ENCODE measurements around the gene AHI1.
"Not testable (repeated sequence)": the region's sequence is repeated elsewhere in the genome, so short reads cannot be mapped to it uniquely, and the experiment has no call there.

The AHI1 gene

DNA sequence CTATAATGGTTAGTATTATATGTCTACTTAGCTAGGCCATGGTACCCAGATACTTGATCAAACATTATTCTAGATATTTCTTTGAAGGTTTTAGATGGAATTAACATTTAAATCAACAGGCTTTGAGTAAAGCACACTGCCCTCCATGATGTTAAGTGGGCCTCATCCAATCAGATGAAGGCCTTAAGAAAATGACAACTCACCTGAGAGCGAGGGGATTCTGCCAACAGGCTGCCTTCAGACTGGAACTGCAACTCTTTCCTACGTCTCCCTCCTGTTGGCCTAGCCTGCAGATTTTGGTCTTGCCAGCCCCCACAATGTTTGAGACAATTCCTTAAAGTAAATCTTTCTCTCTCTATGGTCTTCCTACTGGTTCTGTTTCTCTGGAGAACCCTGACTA lies 137.3 kb downstream of the AHI1 start:
- DNase-seq = no peak
- in situ Hi-C loops (cut with HindIII; ENCODE audit: low pct_ligation_motif_present, low pct_unique_long_range_greater_than_20kb, low sequenced_read_pairs) = no loop called here

- DNase-seq = no peak
- in situ Hi-C loops (cut with HindIII; ENCODE audit: low pct_ligation_motif_present, low pct_unique_long_range_greater_than_20kb, low sequenced_read_pairs) = no loop called here
Measured at GRCh38 chr6:135358985-135359384, 138.6 kb downstream of the AHI1 start.

DNA sequence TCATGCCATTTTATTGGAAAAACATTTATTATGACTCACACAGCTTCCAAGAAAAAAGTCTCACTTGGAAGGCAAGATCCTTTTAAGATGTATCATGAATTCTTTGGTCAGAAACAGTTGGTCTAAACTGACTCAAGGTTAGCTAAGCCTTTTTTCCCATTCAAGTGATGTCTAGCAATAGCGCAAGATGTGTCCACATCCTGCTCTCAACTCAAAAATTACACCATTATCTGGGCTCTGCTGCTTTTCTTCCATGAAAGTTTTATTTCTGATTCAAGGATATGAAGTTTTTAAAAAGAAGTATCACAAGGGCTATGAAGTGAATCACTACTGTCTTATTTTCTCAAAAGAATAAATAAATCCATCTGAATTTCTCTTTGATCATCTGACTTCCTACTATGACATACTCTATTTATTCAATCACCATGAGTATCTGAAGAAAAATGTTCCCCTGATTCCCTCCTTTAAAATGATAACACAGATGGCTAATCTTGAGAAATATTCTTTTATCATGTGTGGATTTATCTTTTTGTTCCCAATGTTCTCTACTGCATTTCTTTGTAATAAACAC lies 139.2 kb downstream of the AHI1 start:
- no peak for DNase-seq

GRCh38 chr6:135354407-135354806 lies 143.1 kb downstream of the AHI1 start:
- no peak for DNase-seq
- in situ Hi-C loops (cut with HindIII; ENCODE audit: low pct_ligation_motif_present, low pct_unique_long_range_greater_than_20kb, low sequenced_read_pairs) = no loop called here

More for the DNA sequence above, 139.2 kb downstream of the AHI1 start:
- in situ Hi-C loops (cut with HindIII; ENCODE audit: low pct_ligation_motif_present, low pct_unique_long_range_greater_than_20kb, low sequenced_read_pairs) = no loop called here

DNA sequence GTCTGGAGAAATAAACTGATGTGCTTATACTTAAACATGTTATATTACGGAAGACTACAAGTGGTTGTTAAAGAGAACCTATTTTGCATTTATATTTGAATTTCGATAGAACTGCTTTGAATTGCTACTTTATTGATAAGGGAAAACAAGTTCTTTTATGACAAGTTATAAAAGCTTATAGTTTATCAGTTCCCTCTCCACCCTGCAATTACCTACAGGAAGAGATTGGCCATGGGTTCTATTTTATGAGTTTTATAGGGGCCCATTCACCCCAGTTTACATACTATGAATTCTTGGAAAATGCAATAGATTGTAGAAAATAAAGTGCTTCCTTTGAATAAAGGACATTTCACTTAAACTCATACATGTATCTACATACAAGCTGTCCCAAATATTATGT lies 144.4 kb downstream of the AHI1 start:
- no peak for DNase-seq
- in situ Hi-C loops (cut with HindIII; ENCODE audit: low pct_ligation_motif_present, low pct_unique_long_range_greater_than_20kb, low sequenced_read_pairs) = no loop called here

DNA sequence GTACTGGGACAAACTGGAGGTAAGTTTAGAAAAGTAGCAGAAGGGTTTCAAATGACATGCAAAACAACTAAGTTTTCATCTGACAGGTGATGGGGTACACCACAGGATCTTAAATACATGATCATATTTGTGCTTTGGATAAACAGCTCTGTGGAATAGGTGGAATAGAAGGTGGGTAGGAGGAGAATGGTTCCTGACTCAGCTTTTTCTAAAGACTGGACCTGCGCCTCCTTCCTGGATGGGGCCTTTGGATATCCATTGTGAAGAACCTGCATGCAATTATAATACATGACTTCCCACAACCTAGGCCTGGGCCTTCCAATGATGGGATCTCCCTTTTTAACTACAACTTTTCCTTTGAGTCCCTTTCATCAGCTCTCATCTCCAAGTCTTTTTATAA lies 145.9 kb downstream of the AHI1 start:
- in situ Hi-C loops (cut with HindIII; ENCODE audit: low pct_ligation_motif_present, low pct_unique_long_range_greater_than_20kb, low sequenced_read_pairs) = no loop called here
- no peak for DNase-seq

DNA sequence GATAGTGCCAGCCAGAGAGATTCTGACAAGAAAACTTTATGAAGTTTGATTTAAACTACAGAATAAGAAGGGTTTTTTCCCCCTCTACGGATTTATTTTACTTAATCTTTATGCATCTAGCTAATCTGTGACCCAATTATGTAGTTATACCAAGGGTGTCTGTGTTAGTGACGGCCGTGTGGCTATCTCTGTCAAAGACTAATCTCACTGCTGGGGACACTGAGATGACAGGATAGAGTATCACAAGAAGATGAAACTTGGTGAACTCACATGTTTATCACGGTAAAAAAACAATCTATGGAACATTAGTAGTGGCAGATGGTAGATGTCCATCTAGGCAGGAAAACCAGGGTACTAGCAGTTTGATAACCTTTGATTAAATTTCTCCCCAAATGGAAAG lies 149.7 kb downstream of the AHI1 start:
- no peak for DNase-seq
- in situ Hi-C loops (cut with HindIII; ENCODE audit: low pct_ligation_motif_present, low pct_unique_long_range_greater_than_20kb, low sequenced_read_pairs) = no loop called here

- no peak for DNase-seq
- in situ Hi-C loops (cut with HindIII; ENCODE audit: low pct_ligation_motif_present, low pct_unique_long_range_greater_than_20kb, low sequenced_read_pairs) = no loop called here
Measured at GRCh38 chr6:135346747-135347146, 150.8 kb downstream of the AHI1 start.

GRCh38 chr6:135344526-135344925 lies 153.0 kb downstream of the AHI1 start:
- no peak for DNase-seq
- in situ Hi-C loops (cut with HindIII; ENCODE audit: low pct_ligation_motif_present, low pct_unique_long_range_greater_than_20kb, low sequenced_read_pairs) = no loop called here

DNA sequence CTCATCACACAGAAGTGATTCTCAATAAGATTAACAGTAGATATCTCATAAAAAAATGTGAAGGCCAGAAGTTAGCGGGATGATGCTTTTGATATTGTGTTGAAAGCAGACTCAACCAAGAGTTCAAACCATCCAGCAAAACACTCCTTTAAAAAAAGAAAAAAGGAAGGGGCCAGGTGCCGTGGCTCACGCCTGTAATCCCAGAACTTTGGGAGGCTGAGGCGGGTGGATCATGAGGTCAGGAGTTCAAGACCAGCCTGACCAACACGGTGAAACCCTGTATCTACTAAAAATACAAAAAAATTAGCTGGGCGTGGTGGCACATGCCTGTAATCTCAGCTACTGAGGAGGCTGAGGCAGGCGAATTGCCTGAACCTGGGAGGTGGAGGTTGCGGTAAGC lies 157.6 kb downstream of the AHI1 start:
- in situ Hi-C loops (cut with HindIII; ENCODE audit: low pct_ligation_motif_present, low pct_unique_long_range_greater_than_20kb, low sequenced_read_pairs); DNase-seq: not testable (repeated sequence)

DNA sequence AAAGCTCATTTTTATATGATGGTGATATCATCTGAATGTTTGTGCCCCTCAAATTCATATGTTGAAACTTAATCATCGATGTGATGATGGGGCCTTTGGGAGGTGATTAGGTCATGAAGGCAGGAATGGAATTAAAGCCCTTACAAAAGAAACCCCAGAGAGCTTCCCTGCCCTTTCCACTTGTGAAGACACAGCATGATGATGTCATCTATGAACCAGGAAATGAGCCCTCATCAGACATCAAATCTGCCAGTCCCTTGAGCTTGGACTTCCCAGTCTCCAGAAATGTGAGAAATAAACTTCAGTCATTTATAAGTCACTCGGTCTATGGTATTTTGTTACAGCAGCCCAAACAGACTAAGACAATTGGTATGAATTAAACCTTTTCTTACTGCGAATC lies 163.4 kb downstream of the AHI1 start:
- DNase-seq = no peak
- in situ Hi-C loops (cut with HindIII; ENCODE audit: low pct_ligation_motif_present, low pct_unique_long_range_greater_than_20kb, low sequenced_read_pairs) = no loop called here

GRCh38 chr6:135331002-135331401 lies 166.5 kb downstream of the AHI1 start:
- DNase-seq = no peak
- in situ Hi-C loops (cut with HindIII; ENCODE audit: low pct_ligation_motif_present, low pct_unique_long_range_greater_than_20kb, low sequenced_read_pairs) = no loop called here

GRCh38 chr6:135329851-135330803 lies 167.4 kb downstream of the AHI1 start:
- DNase-seq = no peak
- in situ Hi-C loops (cut with HindIII; ENCODE audit: low pct_ligation_motif_present, low pct_unique_long_range_greater_than_20kb, low sequenced_read_pairs) = no loop called here

GRCh38 chr6:135328136-135328535 lies 169.4 kb downstream of the AHI1 start:
- in situ Hi-C loops (cut with HindIII; ENCODE audit: low pct_ligation_motif_present, low pct_unique_long_range_greater_than_20kb, low sequenced_read_pairs) = no loop called here
- no peak for DNase-seq

- no peak for DNase-seq
- in situ Hi-C loops (cut with HindIII; ENCODE audit: low pct_ligation_motif_present, low pct_unique_long_range_greater_than_20kb, low sequenced_read_pairs) = no loop called here
Measured at GRCh38 chr6:135325624-135326424, 171.7 kb downstream of the AHI1 start.

- no peak for DNase-seq
- in situ Hi-C loops (cut with HindIII; ENCODE audit: low pct_ligation_motif_present, low pct_unique_long_range_greater_than_20kb, low sequenced_read_pairs) = no loop called here
Measured at GRCh38 chr6:135324531-135324930, 173.0 kb downstream of the AHI1 start.

- in situ Hi-C loops (cut with HindIII; ENCODE audit: low pct_ligation_motif_present, low pct_unique_long_range_greater_than_20kb, low sequenced_read_pairs) = no loop called here
- DNase-seq = no peak
Measured at GRCh38 chr6:135323979-135324378, 173.6 kb downstream of the AHI1 start.

DNA sequence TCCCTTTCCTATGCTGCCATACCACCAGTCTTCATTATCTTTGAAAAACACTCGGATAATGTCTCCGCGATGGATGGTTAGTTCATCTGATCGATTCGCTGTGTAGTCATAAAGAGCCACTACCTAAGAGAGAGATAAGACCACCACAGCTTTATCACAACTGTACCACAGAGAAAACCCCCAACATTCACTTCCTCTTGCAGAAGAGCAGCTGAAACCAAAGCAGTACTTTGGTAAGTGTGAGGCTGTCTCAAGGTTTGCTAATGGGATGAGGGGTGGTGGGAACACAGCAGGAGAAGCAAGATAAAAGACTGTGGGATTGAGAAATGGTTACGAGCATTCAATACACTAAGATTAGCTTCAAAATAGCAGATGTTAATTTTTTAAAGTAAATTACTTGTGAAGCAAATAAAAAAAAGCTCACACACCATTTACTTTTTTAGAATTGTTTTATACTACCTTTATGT lies 174.3 kb downstream of the AHI1 start:
- in situ Hi-C loops (cut with HindIII; ENCODE audit: low pct_ligation_motif_present, low pct_unique_long_range_greater_than_20kb, low sequenced_read_pairs) = no loop called here
- DNase-seq = no peak
